Dendritic cell treated with granulocyte-macrophage colony-stimulating factor and Interleukin-4, amounts not matched to agents 40 ng/mL and 50 ng/mL, for 4 days (primary cell): ENCODE data around the gene AKR1C2.
"Not testable (repeated sequence)": the region's sequence is repeated elsewhere in the genome, so short reads cannot be mapped to it uniquely, and the experiment has no call there.

Source experiments
- H3K27ac Mint-ChIP-seq: one replicate; pipeline ENCODE4 v1.8.0; 2022; ENCODE audit warnings: mild to moderate bottlenecking, mixed read lengths
- H3K27me3 Mint-ChIP-seq: one replicate; pipeline ENCODE4 v1.8.0; 2022; ENCODE audit warnings: mild to moderate bottlenecking, mixed read lengths
- H3K36me3 Mint-ChIP-seq: one replicate; pipeline ENCODE4 v1.8.0; 2022; ENCODE audit warnings: low read depth, mixed read lengths
- H3K4me1 Mint-ChIP-seq: one replicate; pipeline ENCODE4 v1.8.0; 2022; ENCODE audit warnings: low read depth, mixed read lengths
- H3K4me3 Mint-ChIP-seq: one replicate; pipeline ENCODE4 v1.8.0; 2022; ENCODE audit warnings: mild to moderate bottlenecking, moderate library complexity, mixed read lengths
- H3K9me3 Mint-ChIP-seq: one replicate; pipeline ENCODE4 v1.8.0; 2022; ENCODE audit warnings: mixed read lengths
- intact Hi-C: fragments of 100-400 bp; cut with micrococcal nuclease; formaldehyde crosslinking; loops from one replicate; pipeline ENCODE4 v1.15.0; 2022

The AKR1C2 gene

DNA sequence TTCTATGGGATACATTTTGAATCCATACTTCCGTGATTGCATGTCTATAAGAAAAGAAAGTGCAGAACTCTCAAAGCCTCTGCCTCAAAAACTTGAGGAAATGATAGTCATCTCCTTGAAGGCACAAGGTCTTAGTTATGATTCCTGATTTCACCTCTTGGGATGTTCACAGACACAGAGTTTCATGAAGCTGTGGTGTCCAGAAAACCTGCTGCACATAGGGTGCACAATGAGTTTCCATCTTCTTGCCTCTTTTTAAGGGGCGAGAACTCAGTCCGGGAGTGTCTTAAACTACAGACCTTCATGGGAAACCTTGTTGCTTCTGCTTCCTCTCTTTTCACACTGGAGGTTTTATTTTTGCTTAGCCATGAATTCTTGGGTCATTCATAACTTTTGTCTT is 36.5 kb downstream of the AKR1C2 start:
- H3K4me3 Mint-ChIP-seq, H3K27ac Mint-ChIP-seq, H3K36me3 Mint-ChIP-seq, intact Hi-C loops, H3K27me3 Mint-ChIP-seq, H3K4me1 Mint-ChIP-seq, H3K9me3 Mint-ChIP-seq: not testable (repeated sequence)

DNA sequence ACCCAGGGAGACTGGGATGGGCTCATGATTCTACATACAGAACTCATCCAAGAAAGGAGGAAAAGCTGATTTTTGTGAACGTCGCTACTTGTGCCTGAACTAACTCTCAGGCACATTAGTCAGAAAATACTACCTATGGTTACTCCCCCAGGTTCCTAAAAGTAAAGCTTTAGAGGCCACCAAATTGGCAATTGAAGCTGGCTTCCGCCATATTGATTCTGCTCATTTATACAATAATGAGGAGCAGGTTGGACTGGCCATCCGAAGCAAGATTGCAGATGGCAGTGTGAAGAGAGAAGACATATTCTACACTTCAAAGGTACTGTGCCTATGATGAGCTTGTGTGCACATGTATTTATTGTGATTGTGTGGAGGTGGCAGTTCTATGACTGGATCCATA is 37.9 kb downstream of the AKR1C2 start:
- H3K4me1 Mint-ChIP-seq, H3K36me3 Mint-ChIP-seq, intact Hi-C loops, H3K27me3 Mint-ChIP-seq, H3K9me3 Mint-ChIP-seq, H3K4me3 Mint-ChIP-seq, H3K27ac Mint-ChIP-seq: not testable (repeated sequence)

DNA sequence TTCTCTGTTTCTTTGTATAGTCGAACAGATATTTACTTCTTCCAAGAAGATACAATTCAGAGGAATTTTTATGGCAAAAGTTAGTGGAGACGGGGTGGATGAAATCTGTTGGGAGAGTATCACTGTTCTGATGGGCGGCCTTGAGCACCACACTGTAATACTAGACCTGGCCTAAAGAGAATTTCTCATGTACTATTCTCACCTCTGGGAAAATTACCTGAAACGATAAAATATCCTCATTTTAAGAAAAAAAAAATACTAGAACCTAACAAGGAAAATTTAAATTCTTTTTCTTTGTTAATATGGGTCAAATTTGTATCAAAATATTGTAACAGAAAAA is 39.9 kb downstream of the AKR1C2 start:
- H3K27me3 Mint-ChIP-seq, intact Hi-C loops, H3K4me1 Mint-ChIP-seq, H3K9me3 Mint-ChIP-seq, H3K27ac Mint-ChIP-seq, H3K4me3 Mint-ChIP-seq, H3K36me3 Mint-ChIP-seq: not testable (repeated sequence)

DNA sequence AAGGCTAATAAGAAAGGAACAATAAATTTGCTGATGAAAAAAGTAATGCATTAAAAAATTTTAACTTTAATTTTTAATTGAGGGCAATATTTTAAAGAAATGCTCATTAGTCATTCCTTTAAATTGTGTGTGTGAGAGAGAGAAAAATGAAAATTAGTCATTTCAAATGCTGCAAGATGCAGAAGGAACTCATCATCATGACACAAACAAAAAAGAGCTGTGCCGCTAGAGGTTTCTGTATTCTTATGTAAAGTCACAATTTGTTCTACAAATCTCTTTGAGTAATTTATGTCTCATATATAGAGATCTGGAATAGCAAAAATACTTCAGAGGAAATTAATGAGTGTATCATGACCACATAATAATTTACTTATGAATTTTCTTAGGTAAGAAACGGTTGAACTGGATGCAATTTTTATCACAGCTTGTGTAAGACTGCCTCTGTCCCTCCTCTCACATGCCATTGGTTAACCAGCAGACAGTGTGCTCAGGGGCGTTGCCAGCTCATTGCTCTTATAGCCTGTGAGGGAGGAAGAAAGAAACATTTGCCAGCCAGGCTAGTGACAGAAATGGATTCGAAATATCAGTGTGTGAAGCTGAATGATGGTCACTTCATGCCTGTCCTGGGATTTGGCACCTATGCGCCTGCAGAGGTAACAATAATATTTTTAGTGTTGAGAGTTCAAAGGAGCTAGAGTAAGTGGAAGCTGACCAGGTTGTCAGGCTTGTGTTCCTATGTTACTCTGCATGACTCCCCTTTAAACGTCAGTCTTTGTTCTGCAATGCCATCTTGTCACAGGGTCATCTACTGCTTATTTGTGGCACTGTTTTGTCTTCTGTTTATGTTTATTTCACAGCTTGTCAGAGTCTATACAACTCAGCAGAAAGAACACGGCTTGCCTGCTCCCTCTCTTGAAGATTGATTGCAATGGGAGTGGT is 40.5 kb downstream of the AKR1C2 start, which contains the start of gene AKR1C1:
Gene AKR1C1, plus strand, starts transcription at position 540 of the 939 bp plus-strand sequence. Its CDS starts 30 bp downstream, at position 570.
- H3K27ac Mint-ChIP-seq, intact Hi-C loops, H3K4me3 Mint-ChIP-seq, H3K4me1 Mint-ChIP-seq, H3K27me3 Mint-ChIP-seq, H3K36me3 Mint-ChIP-seq, H3K9me3 Mint-ChIP-seq: not testable (repeated sequence)

DNA sequence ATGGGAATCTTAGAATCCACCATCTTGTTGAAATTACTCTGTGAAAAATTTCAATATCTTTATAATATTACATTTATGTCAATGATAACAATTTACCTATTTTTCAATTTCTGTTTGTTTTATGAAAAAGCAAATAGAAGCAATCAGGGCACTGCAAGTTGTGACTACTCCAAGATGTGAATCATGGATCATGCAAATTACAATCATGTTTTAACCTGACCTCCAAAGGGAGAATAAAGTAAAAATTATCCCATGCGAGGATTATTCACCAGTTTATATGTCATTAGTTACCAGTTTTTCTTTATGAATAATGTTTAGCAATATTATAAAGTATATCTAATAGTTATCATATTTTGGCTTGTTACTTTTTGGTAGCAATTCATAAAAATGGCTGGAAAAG is 41.3 kb downstream of the AKR1C2 start:
- H3K27me3 Mint-ChIP-seq, H3K4me3 Mint-ChIP-seq, intact Hi-C loops, H3K4me1 Mint-ChIP-seq, H3K27ac Mint-ChIP-seq, H3K36me3 Mint-ChIP-seq, H3K9me3 Mint-ChIP-seq: not testable (repeated sequence)

DNA sequence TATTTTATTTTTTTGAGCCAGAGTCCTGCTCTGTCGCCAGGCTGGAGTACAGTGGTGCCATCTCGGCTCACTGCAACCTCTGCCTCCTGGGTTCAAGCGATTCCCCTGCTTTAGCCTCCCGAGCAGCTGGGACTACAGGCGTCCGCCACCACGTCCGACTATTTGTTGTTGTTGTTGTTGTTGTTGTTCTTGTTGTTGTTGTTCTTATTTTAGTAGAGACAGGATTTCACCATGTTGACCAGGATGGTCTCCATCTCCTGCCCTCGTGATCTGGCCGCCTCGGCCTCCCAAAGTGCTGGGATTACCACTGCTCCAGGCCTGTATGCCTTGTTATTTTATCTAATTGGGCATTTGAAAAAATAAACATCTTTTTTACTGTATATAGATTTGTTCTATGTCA is 42.1 kb downstream of the AKR1C2 start:
- H3K4me3 Mint-ChIP-seq, H3K27ac Mint-ChIP-seq, H3K36me3 Mint-ChIP-seq, intact Hi-C loops, H3K9me3 Mint-ChIP-seq, H3K4me1 Mint-ChIP-seq, H3K27me3 Mint-ChIP-seq: not testable (repeated sequence)

DNA sequence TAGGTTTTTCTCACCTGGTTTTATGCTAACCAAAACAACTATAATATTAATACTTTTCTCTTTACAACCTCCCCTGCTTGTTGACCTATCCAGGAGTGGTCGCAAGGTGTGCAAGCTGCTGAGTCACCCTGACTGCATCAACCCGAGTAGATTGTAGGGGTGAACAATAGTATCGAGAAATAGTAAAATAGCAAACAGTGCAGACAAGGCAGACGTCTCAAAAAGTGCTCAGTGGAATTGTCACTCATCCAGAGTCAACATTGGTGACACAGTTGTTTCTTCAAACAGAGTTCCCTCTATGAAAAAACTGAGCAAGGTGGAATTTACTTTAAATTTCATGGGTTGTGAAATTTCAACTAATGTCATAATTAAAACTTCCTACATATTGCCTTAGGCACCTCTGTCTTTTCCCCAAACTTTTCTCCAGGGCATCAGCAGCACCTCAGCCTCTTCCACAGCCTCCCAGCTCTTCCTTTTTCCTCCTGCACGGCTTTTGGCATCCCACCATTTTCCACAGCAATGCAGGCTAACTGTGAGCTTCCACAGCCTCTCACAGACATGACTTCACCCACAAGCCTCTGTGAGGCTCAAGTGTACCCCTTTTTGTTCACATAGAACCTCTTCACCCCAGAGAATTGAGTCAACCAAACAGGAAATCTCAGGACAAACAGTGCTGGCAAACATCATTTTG is 46.6 kb downstream of the AKR1C2 start:
- H3K4me1 Mint-ChIP-seq, H3K9me3 Mint-ChIP-seq, intact Hi-C loops, H3K27me3 Mint-ChIP-seq, H3K36me3 Mint-ChIP-seq, H3K4me3 Mint-ChIP-seq, H3K27ac Mint-ChIP-seq: not testable (repeated sequence)

DNA sequence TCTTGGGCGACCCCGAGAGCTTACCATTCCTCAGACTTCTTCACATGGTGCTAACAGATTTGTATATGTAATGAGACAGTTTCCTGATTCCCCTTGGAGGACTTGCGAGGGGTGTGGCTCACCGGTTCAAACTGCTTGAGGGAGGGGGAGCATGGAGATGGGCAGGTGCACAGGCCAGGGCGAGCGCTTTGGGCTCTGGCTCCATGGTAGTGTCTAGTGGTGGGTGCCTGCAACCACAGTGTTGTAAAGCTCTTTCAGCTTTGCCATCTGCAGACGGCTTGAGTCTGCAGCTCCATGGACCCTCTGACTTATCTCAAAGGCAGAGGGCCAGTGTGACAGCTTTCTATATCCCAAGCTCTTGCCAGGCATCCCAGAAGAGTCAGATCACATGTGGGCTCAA is 47.6 kb downstream of the AKR1C2 start:
- H3K27me3 Mint-ChIP-seq, intact Hi-C loops: not testable (repeated sequence)

DNA sequence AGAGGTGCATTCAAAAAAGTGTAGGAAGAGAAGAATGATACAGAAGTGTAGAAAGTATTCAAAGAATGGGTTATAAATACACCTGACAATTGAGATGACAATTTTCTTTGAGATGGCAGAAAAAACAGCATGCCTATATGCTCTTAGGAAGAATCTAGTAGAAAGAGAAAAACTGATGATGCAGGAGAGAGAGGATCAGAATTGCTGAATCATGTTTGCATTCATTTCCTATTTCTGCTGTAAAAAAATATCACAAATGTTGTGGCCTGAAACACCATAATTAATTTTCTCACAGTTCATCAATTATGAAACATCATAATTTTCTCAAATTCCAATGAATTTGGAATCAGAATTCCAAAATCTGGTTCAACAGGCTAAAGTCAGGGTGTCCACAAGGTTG is 50.3 kb downstream of the AKR1C2 start:
- Mint-ChIP-seq H3K36me3 (no peaks in the 10 kb centered on the region), H3K4me3 (no peak overlapping the region), H3K27ac (no peak overlapping the region), H3K9me3 (no peaks in the 10 kb centered on the region), H3K4me1 (peaks cover 5% of the 10 kb centered on the region), H3K27me3 (no peaks in the 10 kb centered on the region)
- intact Hi-C loops, result no loop called here

More for the DNA sequence above, 47.6 kb downstream of the AKR1C2 start:
- not testable (repeated sequence) for H3K36me3 Mint-ChIP-seq, H3K9me3 Mint-ChIP-seq, H3K4me3 Mint-ChIP-seq, H3K27ac Mint-ChIP-seq, H3K4me1 Mint-ChIP-seq

DNA sequence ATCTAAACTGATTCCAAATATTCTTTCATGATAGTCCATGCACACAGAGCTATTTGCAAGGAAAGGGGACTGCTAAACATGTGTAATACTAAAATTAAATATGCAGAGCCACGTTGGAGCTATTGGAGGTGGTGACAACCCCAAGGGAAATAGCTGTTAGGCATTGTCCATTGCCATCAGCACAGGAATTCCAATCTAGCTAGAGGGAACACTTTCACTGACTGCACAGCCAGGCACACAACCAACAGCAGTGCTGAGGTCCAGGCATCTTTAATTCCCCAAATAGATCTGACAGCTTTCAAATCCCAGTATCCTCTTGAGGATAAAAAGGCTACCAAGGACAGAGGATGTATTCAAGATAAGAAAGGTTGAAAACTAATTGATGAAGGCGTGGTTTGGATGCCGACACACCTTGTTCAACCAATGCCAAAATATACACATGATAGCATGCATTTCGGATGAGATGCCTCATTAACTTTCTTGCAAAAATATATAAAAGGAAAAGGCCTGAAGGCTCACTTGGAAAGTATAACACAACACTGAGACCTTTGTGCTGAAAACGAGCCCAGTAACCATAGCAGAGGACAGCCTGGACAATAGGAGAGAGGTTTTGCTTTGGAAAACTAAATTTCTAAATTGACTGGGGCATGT is 52.0 kb downstream of the AKR1C2 start:
- H3K4me1 Mint-ChIP-seq, intact Hi-C loops, H3K36me3 Mint-ChIP-seq, H3K27me3 Mint-ChIP-seq, H3K27ac Mint-ChIP-seq, H3K9me3 Mint-ChIP-seq, H3K4me3 Mint-ChIP-seq: not testable (repeated sequence)

DNA sequence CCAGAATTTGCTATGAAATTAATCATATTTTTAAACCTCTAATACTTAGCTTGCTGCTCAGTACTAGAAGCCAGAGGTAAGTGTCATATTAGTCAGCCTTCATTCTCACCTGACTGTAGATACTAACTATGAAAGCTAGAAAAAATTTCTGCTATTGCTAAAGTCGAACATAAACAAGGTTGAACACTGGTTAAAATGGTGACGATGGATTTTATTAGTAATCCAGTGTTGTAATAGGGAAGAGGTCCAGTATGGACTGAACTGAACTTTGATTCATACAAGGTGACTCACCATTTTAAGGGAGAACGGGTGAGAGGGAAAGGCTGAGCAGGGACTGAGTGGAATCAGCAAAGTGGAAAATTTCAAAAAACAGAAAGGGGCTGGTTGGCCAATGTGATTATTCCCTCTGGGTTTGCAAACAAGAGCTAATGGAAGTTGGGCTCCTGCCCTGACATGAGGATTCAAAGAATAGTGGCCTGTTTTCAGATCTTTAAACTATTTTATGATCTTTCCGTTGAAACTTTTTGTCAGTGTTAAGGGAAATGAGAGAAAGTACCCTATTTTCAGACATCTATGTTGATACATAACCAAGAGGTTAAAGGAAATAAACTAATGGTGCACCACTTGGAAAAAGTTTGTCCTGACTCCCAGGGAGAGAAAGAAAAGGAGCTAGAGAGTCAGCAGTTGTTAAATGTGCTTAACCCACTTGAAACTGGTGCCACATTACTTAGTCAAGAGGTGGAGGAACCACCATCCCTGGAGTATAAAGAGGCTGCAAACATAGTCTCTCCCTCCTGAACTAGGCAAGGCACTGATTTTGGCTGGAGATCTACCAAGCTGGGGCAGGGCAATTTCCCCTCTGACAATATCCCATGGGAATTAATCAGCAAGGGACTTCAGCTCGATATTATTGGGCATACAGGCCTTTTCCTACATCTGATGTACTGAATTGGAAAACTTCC is 55.7 kb downstream of the AKR1C2 start:
- Mint-ChIP-seq H3K27me3 (no peaks in the 10 kb centered on the region), H3K4me3 (no peak overlapping the region), H3K4me1 (no peaks in the 10 kb centered on the region)

DNA sequence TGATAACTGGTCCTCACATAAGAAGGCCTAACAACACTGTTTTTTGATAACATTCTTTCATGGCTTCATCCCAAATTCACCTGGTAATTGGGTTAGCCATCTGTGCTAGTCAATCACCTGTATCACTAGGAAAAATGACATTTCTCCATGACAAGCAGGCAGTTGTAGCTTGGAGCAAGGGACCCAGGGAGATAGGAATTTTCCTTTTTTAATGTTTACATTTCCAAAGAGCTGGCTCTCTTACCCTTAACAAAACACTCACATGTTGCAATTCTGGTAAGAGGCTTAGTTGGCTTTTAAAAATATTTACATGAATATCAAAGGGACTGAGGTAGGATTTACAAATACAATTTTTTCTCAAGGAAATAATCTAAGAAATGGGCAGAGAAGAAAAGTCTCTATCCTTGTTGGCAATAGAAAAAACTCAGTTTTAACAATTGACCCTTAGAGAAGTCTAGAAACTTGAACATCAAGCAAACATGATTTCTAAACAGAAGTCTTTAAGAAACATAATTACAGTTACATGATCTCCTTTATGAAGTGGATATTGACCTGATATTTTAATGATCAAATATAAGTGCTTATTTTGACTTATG is 56.5 kb downstream of the AKR1C2 start:
- Mint-ChIP-seq H3K36me3 (no peaks in the 10 kb centered on the region), H3K27ac (no peak overlapping the region), H3K4me3 (no peak overlapping the region), H3K4me1 (no peaks in the 10 kb centered on the region), H3K27me3 (no peaks in the 10 kb centered on the region), H3K9me3 (peaks cover 10% of the 10 kb centered on the region)
- intact Hi-C loops, result no loop called here

More for the DNA sequence above, 55.7 kb downstream of the AKR1C2 start:
- H3K9me3 Mint-ChIP-seq, result peaks cover 10% of the 10 kb centered on the region
- intact Hi-C loops, result no loop called here
- H3K36me3 Mint-ChIP-seq, result no peaks in the 10 kb centered on the region
- H3K27ac Mint-ChIP-seq, result no peak overlapping the region
